Measurements from ENCODE around the gene VSTM2B.
"Not testable (repeated sequence)": the region's sequence is repeated elsewhere in the genome, so short reads cannot be mapped to it uniquely, and the experiment has no call there.

The VSTM2B gene

DNA sequence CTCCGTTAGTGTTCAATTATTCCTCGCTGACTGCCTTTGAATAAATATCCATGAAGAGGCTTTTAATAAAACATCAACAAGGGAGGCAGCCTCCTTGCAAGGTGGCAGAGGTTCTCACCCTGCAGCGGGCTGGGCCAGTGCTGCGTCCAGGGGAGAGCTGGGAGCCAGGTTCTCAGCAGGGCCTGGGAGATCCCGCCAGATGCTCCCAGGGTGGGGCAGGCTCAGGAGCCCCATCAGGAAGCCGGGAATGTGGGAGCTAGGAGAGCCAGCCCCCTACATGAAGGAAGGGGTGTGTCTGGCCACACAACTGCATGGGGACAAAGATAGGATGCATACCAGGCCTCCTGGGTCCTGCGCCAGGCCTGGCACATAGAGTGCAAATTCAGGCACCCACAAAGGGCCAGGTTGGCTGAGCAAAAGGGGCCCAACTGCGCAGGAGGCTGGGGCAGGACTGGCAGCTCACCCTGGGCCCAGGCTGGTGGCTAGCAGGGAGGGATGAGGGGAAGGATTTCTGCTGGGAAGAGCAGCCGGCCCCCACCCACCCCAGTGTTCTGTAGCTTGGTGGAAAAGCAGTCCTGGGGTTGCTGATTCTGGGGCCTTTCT lies 22.8 kb downstream of the VSTM2B start:
- DNase-seq: no peak

- no peak for DNase-seq
Observed at GRCh38 chr19:29549105-29550070, 23.6 kb downstream of the VSTM2B start.

- no peak for DNase-seq
Observed at GRCh38 chr19:29550896-29551295, 25.1 kb downstream of the VSTM2B start.

DNA sequence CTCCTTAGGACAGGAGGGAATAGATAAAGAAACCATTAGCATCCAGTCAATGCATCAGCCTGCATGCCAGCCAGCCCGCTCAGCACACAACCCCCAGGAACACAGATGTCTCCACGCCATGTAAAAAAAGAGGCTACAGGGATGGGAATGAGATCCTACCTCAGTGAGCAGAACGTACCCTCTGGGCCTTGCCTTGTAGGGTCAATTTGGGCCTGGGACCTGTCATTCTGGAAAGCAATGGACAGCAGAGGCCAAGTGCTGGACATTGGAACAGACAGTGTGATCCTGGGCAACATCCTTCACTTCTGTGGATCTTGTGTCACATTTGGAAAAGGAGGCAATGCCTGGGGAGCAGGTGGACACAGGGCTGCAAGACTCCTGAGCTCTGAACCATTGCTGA lies 26.0 kb downstream of the VSTM2B start:
- no peak for DNase-seq

- no peak for DNase-seq
Observed at GRCh38 chr19:29552454-29553280, 26.9 kb downstream of the VSTM2B start.

- no peak for DNase-seq
Observed at GRCh38 chr19:29554149-29554548, 28.4 kb downstream of the VSTM2B start.

GRCh38 chr19:29559110-29559509 lies 33.3 kb downstream of the VSTM2B start:
- DNase-seq: not testable (repeated sequence)

DNA sequence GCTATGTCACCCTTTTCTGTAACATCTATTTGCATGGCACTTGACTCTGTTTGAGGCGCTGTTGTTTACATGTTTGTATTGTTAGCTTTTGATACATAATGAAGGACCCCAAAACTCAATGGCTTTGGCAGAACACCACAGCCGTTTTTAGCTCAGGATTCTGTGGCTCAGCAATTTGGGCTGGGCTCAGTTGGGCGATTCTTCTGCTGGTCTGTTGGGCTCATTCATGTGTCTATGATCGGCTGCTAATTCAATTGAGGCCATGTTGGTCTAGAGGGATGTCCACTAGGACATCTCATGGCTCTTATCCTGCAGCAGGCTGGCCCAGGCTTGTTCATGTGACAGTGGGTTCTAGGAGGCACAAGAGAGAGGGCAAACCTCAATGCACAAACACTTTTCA lies 33.9 kb downstream of the VSTM2B start:
- DNase-seq: no peak

DNA sequence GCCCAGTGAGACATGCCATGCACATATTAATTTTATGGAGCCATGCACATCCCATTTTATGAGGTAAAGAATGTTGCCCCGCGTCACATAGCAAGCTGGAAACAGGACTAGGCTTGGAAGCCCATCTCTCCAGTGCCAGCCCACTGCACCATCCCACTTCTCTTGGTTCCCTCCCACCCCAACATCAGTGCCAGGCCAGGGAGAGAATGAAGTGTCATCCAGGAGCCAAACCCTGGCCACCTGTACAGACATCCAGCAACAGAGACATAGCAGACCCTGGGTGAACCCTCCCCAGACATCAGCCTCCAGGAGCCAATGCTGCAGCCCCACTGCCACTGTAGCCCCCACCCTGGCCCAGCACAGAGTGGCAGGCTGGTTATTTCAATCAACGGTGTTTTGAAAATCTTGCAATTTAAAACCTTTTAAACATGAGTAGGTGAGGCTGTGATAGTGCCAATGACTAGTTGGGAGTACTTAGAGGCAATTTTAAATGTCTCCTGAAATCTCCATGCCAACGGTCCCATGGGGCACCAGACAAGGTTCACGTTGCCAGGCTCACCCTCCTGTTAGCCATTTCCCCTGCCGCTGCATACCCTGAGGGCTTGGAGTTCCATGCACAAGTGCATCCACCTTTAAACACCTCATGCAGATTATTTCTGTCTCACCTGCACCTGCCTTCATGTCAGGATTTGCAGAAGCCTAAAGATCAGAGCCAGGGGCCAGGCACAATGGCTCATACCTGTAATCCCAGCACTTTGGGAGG lies 34.7 kb downstream of the VSTM2B start:
- DNase-seq: no peak

- DNase-seq: no peak
Observed at GRCh38 chr19:29561601-29562000, 35.8 kb downstream of the VSTM2B start.

DNA sequence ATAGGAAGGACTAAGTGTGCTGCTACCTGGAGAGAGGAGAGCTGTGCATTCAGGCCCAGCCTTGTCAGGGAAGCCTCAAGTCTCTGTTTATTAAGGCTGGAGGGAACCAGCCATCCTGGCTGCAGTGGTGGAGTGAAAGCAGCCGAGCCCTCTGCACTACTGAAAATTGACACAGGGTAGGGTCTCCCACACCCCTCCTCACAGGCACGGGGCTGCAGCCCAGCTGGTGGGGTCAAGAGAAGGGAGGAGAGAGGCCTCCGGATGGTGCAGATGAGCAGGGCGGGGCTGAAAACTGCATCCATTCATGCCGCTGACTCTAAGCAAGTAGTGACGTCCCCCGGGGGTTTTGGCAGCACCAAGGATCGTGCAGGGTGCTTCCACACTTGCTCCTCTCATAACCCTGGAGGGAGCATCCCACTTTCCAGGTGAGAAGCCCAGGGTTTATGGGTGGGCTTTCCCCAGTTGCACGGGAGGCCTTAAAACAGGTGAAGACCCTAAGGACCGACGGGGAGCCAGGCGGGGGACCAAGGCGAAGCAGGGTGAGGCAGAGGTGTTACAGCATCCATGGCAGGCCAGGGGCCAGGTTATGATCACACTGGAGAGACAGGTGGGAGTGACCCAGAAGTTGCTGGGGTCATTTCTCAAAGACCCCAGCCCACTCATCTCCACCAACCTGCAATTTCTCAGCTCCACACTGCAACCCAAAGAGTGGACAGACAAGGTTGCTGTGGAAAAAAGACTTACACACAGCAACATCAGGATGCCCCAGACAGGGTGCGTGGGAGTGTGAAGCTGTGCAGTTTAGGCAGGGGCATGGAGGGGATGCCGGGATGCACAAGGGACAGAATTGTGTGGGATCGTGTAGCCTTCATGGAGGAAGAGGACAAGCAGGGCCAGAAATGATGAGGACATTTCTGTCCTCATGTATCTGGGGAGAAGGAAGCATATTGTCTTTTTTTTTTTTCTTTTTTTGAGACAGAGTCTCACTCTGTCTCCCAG lies 36.8 kb downstream of the VSTM2B start:
- DNase-seq: no peak

DNA sequence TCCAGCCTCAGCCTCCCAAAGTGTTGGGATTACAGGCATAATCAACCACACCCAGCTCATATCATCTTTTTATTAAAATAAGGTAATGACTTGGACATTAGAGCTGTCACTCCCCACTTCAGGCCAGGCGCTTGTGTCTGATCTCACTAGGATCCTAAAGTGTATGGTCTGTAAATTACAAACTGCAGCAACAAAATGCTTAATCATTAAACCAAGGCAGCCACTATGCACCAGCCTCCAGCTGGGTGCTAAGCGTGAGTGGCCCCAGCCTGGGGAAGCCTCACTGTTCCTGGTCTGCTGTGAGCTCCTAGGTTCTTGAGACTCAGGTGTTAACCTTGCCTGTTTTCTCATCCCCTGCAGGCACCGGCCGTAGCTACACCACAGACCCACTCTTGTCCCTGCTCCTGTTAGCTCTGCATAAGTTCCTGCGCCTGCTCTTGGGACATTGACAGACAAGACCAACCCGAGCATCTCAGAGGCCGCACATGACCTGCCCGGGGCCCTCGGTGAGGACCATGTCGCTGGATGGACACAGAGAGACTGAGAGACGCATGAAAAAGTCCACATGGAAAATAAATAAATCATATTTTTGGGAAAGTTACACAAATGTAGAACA lies 37.8 kb downstream of the VSTM2B start:
- no peak for DNase-seq

GRCh38 chr19:29564574-29565005 lies 38.8 kb downstream of the VSTM2B start:
- DNase-seq: no peak

DNA sequence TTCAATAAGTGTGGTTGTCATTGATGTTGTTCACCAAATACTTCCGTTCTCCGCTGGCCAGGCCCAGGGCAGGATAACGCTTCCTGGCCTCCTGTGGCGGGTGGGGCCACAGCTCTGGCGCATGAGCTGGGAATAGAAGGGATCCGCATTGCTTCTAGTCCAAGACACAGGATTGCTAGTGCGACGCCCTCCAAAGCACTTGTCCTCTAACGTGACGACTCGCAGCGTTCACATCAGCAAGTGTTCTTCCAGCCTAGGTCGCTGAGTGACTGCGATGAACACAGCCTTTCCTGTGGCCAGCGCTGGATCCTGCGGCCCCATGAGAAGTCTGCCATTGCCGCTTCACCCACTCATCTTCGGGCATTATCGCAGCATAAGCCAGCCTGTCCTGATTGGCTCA lies 39.4 kb downstream of the VSTM2B start:
- DNase-seq: no peak

GRCh38 chr19:29566496-29567054 lies 40.8 kb downstream of the VSTM2B start:
- no peak for DNase-seq

GRCh38 chr19:29567366-29567915 lies 41.6 kb downstream of the VSTM2B start:
- no peak for DNase-seq

GRCh38 chr19:29568036-29569025 lies 42.5 kb downstream of the VSTM2B start:
- DNase-seq: no peak

DNA sequence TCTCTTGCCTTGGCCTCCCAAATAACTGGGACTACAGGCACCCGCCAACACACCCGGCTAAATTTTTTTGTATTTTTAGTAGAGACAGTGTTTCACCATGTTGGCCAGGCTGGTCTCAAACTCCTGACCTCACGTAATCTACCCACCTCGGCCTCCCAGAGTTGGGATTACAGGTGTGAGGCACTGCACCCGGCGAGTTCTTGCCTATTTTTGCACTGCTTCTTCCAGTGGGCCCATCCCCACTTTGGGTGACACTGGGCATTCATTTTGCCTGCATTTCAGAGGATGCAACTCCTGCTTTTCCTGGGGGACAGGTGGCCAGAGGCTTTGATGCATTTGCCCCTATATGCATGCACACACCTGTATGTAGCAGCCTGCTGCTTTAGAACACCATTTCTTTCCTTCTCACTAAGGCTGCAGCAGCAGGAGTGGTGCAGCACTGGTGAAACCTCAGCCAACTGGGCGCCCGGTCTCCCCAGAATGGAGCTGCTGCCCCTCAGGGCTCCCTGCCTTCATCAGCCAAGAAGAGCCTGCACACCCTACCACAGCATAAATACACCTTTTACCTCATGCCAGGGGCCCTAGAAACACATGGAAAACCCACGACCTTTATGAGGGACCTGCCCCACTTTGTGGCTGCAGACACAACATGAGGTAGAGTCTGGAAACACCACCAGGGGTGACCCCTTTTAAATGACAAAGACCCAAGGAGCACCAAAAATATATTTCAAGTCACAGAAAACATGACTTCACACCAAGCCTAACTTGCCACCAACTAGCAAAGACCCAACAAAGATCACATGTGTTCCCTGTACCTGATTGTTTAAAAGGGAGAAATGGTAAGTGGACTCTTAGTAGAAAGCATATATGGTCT lies 43.5 kb downstream of the VSTM2B start:
- no peak for DNase-seq
